ENCODE measurements around the gene FNDC11. TPM values are rescaled to one million over a fixed set of nuclear protein-coding genes. Genes with fewer than 3 reads are reported as not detected.

Gene FNDC11
- total RNA-seq, 1 experiment from 2014 or later = 2.5 TPM

DNA sequence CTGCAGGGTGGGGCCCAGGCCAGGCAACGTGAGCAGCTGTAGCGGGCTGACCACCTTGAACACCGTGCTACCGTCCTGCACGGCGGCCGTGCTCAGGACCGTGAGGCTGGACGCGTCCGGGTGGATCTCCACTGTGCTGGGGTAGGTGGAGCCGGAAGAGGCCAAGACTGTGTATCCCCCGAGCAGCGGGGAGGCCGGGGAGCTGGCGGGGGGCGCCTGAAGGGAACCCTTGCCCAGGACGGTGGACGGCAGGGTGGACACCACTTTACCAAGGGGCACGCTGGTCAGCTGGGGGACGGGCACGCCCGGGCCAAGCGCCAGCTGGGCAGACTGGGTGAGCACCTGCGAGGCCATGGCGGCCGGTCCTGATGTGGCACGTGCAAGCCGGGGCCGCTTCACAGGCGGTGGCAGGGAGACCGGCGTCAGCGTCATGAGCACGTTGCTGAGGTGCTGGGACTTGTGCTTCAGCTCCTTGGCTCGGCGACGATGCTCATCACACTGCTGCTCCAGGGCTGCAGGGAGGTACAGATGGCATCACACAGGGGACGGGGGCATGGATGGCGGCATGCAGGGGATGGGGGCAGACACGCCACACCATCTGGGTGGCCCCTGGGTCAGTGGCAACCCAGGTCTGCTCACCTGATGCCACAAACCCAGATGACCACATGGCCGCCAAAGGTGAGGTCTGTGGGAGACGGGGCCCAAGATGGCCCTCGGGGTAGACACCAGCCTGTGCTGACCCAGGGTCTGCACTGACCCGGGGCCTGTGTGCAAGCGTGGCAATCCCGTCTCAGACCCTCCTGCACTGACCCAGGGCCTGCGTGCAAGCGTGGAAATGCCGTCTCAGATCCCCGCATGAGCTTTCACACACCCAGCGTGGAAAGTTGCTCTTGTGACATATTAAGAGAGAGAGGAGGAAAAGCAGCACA lies 36.5 kb downstream of the FNDC11 start:
- TF ChIP-seq, protein P1, sequence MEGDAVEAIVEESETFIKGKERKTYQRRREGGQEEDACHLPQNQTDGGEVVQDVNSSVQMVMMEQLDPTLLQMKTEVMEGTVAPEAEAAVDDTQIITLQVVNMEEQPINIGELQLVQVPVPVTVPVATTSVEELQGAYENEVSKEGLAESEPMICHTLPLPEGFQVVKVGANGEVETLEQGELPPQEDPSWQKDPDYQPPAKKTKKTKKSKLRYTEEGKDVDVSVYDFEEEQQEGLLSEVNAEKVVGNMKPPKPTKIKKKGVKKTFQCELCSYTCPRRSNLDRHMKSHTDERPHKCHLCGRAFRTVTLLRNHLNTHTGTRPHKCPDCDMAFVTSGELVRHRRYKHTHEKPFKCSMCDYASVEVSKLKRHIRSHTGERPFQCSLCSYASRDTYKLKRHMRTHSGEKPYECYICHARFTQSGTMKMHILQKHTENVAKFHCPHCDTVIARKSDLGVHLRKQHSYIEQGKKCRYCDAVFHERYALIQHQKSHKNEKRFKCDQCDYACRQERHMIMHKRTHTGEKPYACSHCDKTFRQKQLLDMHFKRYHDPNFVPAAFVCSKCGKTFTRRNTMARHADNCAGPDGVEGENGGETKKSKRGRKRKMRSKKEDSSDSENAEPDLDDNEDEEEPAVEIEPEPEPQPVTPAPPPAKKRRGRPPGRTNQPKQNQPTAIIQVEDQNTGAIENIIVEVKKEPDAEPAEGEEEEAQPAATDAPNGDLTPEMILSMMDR (conservative IDR thresholded peaks at IDR 0.05) = no peak

More for the DNA sequence above, 36.5 kb downstream of the FNDC11 start:
- Mint-ChIP-seq H3K27me3 (ENCODE audit: low read depth) (peaks cover 2% of the 10 kb centered on the region; the same call in 1 of the 2 replicates), H3K4me1 (peaks cover 3 to 7% of the 10 kb centered on the region in 2 experiments; a peak in 2 of 4 replicates), H3K36me3 (ENCODE audit: insufficient read depth in 1 of 3, low read depth in 3 of 3) (peaks cover 2 to 40% (median 28%) of the 10 kb centered on the region in 3 experiments), H3K9me3 (no peaks in the 10 kb centered on the region), H3K4me3 (no peak overlapping the region), H3K27ac (no peak overlapping the region)
- Histone ChIP-seq H3K23me2 (ENCODE audit: insufficient read length, low read depth, low read length, poor library complexity, severe bottlenecking) (no peaks in the 10 kb centered on the region), H4K20me1 (ENCODE audit: control insufficient read depth, insufficient read depth, insufficient read length) (no peaks in the 10 kb centered on the region), H3T11ph (ENCODE audit: low read length) (no peak overlapping the region), H3K18ac (ENCODE audit: insufficient read length, low read depth, low read length) (no peak overlapping the region), H2BK120ac (ENCODE audit: low read depth, low read length, poor library complexity, severe bottlenecking) (no peak overlapping the region), H3K4me1 (ENCODE audit: insufficient read depth, low read length) (no peaks in the 10 kb centered on the region), H3K4me2 (ENCODE audit: insufficient read depth, insufficient read length, low read length) (no peak overlapping the region), H2BK20ac (ENCODE audit: low read depth, low read length, poor library complexity, severe bottlenecking) (no peak overlapping the region), H3K79me2 (ENCODE audit: insufficient read depth, low read length) (no peaks in the 10 kb centered on the region), H3K27me3 (ENCODE audit: insufficient read depth, low read length) (no peaks in the 10 kb centered on the region), H3K27ac (ENCODE audit: insufficient read length, low read depth, low read length) (no peak overlapping the region), H3K4ac (ENCODE audit: low read depth, low read length) (no peak overlapping the region), H4K91ac (ENCODE audit: insufficient read length, low read depth, low read length) (no peak overlapping the region), H3K23ac (ENCODE audit: insufficient read length, low read depth, low read length) (no peak overlapping the region), H3K9ac (ENCODE audit: extremely low read depth, insufficient read length, low read length) (no peak overlapping the region), H3K79me1 (ENCODE audit: insufficient read depth, low read depth, low read length, poor library complexity, severe bottlenecking) (no peaks in the 10 kb centered on the region), H2AFZ (ENCODE audit: low read length) (no peak overlapping the region), H3K14ac (ENCODE audit: insufficient read depth, low read length) (no peak overlapping the region), H4K8ac (replicated peaks; ENCODE audit: insufficient read length, low read depth, low read length) (no peak overlapping the region), H3K56ac (ENCODE audit: insufficient read length, low read depth, low read length) (no peak overlapping the region), H4K5ac (ENCODE audit: insufficient read length, low read depth, low read length) (no peak overlapping the region), H3K9me3 (ENCODE audit: control insufficient read depth, low read depth, low read length) (no peaks in the 10 kb centered on the region), H2BK12ac (ENCODE audit: insufficient read length, low read depth, low read length) (no peak overlapping the region), H2BK5ac (ENCODE audit: insufficient read length, low read length) (no peak overlapping the region), H2BK15ac (ENCODE audit: low read depth, low read length) (no peak overlapping the region), H2AK5ac (ENCODE audit: insufficient read length, low read length) (no peak overlapping the region)
- WGBS (ENCODE audit: extremely low coverage, insufficient read length, low lambda C conversion rate) = no CpG with 5 or more reads among the region's 52 CpGs
- no peak for DNase-seq
